HG03135 (cell line): ENCODE data around the gene RPL13A.

ENCODE experiments used
- ATAC-seq: cut with Tn5 transposase; IDR thresholded peaks from one replicate; pipeline ENCODE4 v1.9.1; 2021; ENCODE audit warnings: mild to moderate bottlenecking, moderate library complexity; ENCODE audit not compliant: unreplicated experiment

RPL13A gene

DNA sequence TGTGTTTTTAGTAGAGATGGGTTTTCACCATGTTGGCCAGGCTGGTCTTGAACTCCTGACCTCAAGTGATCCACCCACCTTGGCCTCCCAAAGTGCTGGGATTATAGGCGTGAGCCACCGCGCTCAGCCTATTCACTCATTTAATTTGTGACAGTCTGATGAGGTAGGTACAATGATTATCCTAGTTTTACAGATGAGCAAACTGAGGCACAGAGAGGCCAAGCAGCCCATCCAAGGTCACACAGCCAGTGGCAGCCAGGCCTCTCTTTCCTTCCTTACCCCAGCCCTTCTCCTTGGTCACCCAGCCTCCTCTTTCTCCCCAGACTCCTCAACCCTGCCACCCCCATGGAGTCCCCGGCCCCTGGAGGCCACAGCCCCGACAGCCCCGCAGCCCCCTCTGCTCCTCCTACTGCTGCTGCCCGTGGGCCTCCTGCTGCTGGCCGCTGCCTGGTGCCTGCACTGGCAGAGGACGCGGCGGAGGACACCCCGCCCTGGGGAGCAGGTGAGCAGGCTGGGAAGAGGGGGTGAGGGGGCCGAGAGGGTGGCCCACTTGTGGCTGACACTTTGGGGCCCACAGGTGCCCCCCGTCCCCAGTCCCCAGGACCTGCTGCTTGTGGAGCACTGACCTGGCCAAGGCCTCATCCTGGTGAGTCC lies 7.3 kb upstream of the RPL13A start:
- no peak for ATAC-seq

GRCh38 chr19:49481020-49481683 lies 6.3 kb upstream of the RPL13A start:
- no peak for ATAC-seq

DNA sequence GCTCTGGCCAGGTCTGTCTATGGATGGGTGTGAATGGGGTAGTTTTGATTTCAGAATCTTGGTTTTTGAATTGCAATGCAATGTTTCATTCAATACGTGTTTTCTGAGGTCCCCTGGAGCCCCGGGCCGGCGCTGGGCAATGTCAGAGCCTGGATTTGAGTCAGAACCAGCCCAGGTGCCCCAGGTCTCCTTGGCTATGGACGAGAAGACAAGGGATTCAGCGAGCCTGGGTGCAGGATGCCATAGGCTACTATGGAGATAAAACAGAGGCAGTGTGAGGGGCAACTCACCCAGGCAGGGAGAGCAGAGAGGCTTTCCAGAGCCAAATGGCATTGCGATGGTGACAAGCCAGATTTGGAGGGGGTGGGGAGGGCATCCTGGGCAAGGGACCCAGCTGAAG lies 1.2 kb upstream of the RPL13A start:
- no peak for ATAC-seq

- no peak for ATAC-seq
Measured at GRCh38 chr19:49486710-49487276, 615 bp upstream of the RPL13A start.

DNA sequence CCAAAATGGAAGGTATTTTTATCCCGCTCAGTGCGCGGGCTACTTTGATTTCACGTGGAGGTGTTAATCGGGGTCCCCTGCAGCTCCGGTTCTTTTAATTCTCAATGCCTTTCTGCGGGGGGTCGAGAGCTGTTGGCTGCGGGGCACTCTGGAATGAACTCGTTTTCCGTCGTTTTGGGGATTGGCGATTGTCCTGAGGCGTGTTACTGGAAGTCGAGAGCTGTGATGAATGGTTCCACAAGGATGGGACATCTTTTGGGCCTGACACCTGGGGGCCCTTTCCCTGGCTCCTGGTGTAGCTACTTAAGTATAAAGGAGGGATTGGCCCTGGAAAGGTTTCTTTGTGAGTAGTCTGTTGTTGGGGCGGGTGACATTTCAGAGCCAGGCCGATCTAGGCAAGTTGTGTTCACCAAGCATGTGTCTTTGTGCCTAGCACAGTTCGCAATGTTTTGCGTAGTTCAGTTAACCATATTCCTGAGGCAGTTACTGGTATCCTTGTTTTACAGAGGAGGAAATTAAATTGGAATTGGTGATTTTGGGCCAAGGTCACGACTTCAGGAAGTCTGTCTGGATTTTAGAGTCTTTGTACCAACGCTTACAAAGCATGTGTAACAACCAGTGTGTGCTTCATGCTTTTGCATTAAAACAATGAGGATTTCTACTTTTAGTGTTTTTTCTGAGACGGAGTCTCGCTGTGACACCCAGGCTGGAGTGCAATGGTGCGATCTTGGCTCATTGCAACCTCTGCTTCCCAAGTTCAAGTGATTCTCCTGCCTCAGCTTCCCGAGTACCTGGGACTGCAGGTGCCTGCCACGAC lies 846 bp downstream of the RPL13A start:
- no peak for ATAC-seq

- ATAC-seq, result no peak
Measured at GRCh38 chr19:49488863-49489537, 1.6 kb downstream of the RPL13A start.

DNA sequence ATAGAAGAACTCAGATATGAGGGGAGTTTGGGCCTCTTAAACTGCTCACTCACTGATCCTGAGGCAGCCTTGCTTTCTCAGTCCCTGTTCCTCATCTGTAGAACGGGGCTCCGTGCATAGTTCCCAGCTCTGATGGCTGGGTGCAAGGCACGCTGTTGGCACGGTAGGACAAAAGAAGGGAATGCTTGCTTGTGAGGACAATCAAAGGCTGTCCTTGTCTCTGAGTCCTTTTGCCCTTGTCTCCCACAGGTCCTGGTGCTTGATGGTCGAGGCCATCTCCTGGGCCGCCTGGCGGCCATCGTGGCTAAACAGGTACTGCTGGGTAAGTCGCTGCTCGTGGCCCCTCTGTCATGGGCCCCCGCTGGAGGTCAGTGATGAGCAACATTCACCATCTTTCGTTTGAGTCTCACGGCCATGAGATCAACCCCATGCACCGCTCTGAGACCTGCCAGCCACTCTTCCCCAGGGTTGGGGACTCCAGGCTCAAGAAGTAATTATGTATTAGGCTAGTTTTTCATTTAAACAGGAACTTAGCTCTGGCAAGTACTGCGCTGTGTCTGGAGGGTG lies 2.3 kb downstream of the RPL13A start:
- no peak for ATAC-seq

GRCh38 chr19:49490287-49491029 lies 3.0 kb downstream of the RPL13A start:
- ATAC-seq, result no peak

DNA sequence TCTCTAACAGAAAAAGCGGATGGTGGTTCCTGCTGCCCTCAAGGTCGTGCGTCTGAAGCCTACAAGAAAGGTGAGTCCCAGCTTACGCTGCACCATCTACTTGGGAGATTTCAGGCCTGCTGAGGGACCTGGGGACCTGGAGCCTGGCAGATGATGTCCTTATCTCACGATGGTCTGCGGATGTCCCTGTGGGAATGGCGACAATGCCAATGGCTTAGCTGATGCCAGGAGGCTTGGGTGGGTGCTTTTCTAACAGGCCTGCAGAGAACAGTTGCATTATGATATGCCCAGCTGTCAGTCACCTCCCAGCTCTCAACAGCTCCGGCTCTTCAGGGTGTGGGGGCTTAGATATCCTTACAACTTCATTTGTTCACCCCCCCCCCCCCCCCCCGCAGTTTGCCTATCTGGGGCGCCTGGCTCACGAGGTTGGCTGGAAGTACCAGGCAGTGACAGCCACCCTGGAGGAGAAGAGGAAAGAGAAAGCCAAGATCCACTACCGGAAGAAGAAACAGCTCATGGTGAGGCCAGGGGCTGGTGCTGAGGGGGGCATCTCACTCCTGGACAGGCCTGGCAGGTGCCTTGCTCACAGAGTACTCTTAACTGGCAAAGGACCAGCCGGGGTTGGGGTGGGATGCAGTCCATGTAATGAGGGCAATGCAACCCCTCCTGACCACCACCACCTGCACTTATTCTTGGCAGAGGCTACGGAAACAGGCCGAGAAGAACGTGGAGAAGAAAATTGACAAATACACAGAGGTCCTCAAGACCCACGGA lies 3.8 kb downstream of the RPL13A start:
- no peak for ATAC-seq

GRCh38 chr19:49491804-49492572 lies 4.6 kb downstream of the RPL13A start:
- ATAC-seq, result no peak

- ATAC-seq, result no peak
Measured at GRCh38 chr19:49492573-49493405, 5.4 kb downstream of the RPL13A start.

DNA sequence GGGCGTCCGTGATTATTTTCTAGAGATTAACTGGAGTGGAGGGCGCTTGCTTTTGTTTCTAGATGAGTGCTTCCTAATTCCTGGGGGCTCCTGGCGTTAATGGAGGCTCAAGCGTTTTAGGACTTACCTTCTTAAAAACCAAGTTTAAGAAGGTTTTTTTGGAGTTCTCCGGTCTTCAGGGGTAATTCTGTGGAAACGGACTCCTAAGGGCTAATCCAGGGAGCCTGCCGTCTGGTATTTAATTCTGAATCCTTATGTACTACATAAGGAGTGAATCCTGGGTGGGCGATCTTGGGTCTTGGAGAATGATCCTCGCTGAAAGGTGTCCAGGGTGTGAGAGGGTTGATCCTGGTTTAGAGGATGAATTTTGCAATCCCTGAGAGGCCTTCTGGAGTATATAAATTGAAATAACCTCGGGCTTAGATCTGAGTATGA lies 9.2 kb downstream of the RPL13A start:
- no peak for ATAC-seq

DNA sequence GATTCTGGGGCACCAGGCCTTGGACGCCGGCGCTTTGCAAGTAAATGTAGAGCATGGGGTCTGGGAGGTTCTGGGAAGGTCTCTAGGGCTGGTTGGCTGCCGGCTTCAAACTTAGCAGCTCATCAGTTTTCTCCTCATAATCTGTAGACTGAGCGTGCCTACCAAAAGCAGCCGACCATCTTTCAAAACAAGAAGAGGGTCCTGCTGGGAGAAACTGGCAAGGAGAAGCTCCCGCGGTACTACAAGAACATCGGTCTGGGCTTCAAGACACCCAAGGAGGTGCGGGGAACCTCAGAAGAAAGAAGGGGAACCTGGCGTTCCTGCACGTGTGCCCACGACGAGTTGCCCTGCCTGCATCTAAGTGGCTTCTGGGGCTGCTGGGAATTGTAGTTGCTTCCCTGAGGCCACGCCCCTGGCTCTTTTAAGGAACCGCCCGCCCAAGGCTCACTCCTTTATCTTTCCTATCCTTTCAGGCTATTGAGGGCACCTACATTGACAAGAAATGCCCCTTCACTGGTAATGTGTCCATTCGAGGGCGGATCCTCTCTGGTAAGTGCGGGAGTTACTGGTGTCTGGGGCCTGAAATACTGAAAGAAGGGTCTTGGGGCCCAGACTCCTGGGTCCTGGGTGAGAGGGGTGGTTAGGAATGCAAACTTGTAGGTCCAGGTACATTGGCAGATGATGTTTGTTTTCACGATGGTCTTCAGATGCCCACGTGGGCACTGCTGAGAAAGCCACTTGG lies 9.8 kb downstream of the RPL13A start:
- ATAC-seq, result no peak

DNA sequence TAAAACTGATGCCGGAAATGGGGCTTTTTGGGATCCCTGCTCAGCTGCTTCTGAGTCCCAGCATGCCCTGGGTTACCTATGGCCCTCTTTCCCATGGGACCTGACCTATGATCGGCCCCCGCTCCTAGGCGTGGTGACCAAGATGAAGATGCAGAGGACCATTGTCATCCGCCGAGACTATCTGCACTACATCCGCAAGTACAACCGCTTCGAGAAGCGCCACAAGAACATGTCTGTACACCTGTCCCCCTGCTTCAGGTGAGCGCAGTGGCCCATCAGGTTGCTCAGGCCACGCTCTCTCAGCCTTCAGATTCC lies 10.3 kb downstream of the RPL13A start:
- ATAC-seq, result no peak

GRCh38 chr19:49498475-49498874 lies 11.1 kb downstream of the RPL13A start:
- no peak for ATAC-seq

DNA sequence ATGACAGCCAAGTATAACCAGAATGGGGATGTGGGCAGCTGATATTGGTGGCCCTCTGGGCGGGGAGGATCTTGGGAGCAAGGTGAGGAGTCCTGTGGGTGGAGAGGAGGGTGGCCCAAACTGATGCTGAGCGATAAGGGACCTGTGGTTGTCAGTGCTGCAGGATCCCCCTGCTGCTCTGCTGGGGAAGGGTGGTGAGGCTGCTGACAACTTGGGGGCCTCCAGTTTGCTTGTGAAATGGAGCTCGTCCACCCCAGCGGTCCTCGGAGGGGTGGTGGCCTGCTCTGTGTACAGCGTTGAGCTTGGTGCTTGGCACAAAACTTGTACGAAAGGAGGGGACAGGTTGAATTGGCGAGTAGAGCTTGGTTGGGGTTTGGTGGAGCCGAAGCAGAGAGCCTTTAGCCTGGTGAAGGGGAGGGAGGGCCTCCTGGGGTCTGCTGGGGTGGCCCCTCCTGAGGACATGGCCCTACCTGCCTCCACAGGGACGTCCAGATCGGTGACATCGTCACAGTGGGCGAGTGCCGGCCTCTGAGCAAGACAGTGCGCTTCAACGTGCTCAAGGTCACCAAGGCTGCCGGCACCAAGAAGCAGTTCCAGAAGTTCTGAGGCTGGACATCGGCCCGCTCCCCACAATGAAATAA lies 11.7 kb downstream of the RPL13A start:
- no peak for ATAC-seq
